Activated CD8-positive, alpha-beta memory T cell treated with anti-CD3 and anti-CD28 coated beads for 1 hour (primary cell): Measurements from ENCODE around the gene SLTM.
"Not testable (repeated sequence)": the region's sequence is repeated elsewhere in the genome, so short reads cannot be mapped to it uniquely, and the experiment has no call there.

ENCODE experiments used
- DNase-seq, 2 donors: peaks; one replicate each; pipeline ENCODE4 v3.0.0-alpha.2; 2020; ENCODE audit warnings: low read depth in 1 of 2; ENCODE audit errors: extremely low read depth in 1 of 2

Gene SLTM

GRCh38 chr15:58929891-58930416, 3.5 kb downstream of the SLTM start:
- no peak for DNase-seq

DNA sequence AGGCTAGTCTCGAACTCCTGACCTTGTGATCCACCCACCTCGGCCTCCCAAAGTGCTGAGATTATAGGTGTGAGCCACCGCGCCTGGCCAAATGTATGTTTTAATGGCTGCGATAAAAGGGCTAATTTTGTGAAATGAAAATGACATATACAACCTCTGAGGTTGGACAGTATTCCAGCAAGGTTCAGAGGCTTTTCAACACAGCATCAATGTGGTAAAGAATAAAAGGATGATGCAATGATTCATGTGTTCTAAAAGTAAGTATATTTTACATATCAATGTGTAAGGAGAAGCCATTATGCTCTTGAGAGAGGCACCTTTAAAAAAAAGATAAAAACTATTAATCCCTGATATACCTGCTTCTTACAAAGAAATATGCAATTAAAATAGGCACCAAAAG, 6.7 kb downstream of the SLTM start:
- no peak for DNase-seq

DNA sequence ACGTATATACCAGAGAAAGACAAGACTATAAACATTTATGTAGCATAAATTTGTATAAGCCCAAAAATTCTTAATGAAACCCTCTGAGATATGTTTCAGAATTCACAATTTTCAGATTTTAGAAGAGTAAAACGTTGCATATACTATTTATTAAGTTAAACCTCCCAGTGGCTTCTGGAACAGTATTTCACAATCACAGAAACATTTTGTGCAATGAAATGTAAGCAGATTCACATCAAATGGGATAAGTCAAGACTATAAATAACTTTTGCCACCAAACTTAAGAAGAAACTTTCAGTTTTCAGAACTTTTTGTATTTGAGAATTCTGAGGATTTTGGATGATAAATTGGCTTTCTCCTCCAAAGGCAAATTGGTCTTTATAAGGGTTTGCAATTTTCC, 9.2 kb downstream of the SLTM start:
- DNase-seq = no peak

DNA sequence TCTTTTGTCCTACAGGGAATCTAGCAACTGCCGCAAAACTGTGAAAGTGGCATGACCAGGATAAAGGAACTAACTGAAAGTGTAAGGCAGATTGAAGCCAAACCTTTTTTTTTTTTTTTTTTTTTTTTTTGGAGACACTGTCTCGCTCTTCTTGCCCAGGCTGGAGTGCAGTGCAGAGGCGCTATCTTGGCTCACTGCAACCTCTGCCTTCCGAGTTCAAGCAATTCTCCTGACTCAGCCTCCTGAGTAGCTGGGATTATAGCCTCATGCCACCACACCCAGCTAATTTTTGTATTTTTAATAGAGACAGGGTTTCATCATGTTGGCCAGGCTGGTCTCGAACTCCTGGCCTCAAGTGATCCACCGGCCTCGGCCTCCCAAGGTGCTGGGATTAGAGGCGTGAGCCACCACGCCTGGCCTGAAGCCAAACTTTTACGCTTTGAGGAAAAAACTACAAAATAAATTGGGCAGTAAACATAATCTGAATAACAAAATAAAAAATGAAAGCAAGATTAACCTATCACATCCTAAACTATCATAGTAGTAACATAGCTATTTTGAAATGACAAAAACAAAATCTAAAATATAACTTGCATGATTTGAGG, 9.7 kb downstream of the SLTM start:
- DNase-seq = no peak

DNA sequence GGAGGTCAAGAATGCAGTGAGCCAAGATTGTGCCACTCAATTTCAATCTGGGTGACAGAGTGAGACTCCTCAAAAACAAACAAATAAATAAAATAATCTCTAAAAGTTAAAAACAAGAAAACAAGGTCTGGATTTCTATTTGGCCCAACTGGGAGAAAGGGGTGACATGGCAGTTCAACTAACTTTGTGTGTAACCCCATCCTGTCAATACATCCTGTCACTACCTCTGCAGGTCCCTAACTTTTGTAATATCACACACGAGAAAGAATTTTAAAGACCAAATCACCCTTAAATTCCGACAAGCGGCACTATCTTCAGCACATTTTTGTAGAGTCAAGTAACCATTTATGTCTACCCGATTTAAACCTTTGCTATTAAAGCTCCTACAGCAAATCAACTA, 10.2 kb downstream of the SLTM start:
- DNase-seq = no peak

DNA sequence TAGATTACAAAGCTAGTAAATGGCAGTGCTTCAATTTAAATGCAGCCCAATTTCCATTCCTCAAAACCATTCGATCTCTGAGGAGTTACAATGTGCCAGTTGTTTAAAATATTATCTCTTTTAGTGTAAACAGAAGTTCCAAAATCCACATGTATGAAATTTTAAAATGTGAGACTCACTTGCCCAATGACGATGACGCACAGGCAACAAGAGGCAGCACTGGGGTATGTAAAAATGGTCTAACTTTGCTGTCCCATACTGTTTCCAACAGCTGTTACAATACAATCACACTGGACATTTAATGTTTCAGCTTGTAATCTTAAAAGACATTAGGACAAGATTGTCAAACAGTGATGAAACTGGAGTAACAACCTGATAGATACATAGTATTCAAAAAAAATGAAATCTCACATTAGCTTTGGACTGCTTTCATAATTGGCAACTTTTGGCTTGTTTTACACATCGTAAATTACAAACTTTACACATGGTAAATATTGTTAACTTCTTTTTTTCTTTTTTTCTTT, 12.2 kb downstream of the SLTM start:
- DNase-seq = no peak

DNA sequence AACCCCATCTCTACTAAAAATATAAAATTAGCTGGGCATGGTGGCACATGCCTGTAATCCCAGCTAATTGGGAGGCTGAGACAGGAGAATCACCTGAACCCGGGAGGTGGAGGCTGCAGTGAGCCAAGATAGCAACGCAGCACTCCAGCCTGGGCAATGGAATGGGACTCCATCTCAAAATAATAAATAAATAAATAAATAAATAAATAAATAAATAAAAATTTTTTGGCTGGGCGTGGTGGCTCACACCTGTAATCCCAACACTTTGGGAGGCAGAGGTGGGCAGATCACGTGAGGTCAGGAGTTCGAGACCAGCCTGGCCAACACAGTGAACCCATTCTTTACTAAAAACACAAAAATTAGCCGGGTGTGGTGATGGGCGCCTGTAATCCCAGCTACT, 13.0 kb downstream of the SLTM start:
- not testable (repeated sequence) for DNase-seq

DNA sequence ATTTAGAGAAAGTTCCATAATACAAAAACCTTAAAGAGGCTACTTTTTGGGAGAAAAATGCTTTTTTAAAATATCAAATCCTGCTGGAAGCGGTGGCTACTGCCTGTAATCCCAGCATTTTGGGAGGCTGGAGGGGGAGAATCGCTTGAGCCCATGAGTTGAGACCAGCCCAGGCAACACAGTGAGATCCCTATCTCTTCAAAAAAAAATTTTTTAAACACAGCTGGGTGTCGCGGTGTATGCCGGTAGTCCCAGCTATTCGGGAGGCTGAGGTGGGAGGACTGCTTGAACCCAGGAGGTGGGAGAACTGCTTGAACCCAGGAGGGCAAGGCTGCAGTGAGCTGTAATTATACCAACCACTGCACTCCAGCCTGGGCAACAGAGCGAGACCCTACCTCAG, 14.2 kb downstream of the SLTM start:
- no peak for DNase-seq

DNA sequence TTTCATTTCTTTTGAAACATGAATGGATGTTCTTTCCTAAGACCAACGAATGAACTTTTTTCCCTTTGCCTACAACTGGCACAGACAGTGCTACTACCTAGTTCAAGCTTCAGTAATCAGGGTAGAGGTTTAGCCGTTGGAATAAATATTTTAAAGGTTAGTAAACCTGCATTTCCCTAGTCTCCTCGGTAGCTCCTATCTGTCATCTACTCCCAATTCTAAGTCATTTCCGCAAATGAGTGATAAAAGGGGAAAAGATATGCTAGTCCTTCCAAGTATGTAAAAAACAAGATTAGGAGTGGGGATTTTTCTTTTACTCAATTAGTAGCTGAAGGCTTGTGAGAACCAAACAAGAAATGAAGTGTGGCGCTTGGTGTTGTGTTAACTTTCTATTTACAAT, 15.2 kb downstream of the SLTM start:
- DNase-seq = no peak

GRCh38 chr15:58917613-58918129, 15.8 kb downstream of the SLTM start:
- not testable (repeated sequence) for DNase-seq

GRCh38 chr15:58916962-58917361, 16.5 kb downstream of the SLTM start:
- no peak for DNase-seq

DNA sequence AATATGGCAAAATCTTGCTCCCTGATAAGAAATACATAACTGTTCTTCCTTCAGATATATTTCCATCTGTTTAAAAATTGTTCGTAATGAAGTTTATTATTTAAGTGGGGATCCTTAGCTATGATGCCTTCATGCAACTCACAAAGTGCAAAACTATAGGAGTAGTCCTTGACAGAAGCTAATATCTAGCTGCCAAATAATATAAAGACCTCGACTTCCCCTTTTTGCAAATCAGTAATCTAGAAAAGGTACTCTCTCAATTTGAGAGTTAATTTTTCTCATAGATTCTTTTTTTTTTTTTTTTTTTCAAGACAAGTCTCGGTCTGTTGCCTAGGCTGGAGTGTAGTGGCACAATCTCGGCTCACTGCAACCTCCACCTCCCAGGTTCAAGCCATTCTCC, 23.0 kb downstream of the SLTM start:
- DNase-seq = no peak

DNA sequence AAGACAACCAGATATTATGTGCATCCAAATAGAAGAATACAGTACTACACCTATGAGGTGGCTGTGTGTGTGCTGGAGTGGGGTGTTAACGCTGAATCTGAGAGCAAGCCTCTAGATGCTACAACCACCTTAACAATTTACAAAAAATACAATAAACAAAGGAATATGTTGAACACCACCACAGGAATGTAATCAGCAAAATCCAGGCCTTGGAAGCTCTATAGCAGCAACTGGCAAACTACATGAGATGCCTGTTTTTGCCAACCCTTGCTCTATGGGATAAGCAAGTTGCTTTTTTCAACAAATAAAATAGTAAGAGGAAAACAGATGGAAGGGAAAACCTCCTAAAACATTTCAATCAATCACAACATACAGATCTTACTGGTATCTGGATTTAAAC, 23.9 kb downstream of the SLTM start:
- no peak for DNase-seq

GRCh38 chr15:58908550-58909309, 24.7 kb downstream of the SLTM start:
- no peak for DNase-seq

GRCh38 chr15:58900631-58901030, 32.8 kb downstream of the SLTM start:
- DNase-seq = no peak

DNA sequence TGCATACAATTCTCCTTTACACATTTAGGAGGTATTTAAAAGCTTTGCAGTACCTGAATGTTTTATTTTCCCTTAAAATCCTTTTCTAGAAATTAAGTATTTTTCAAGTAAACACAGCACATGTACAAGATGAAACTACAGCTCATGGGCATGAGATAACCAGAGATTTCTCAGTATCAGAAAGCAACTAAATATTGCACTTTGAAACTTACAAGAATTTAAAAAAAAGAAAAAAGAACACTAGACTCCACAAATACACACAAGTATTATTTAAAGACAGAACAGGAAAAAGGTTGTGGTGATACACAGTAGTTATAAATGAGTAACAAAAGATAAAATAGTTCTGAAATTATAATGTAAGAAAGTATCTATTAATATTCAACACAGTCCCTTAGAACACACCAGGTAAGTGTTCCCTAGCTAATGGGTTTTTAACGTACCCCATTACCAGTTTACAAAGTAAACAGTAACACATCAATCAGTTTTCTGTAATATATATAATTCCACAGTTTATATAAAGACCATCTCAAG, 35.3 kb downstream of the SLTM start:
- DNase-seq = no peak

DNA sequence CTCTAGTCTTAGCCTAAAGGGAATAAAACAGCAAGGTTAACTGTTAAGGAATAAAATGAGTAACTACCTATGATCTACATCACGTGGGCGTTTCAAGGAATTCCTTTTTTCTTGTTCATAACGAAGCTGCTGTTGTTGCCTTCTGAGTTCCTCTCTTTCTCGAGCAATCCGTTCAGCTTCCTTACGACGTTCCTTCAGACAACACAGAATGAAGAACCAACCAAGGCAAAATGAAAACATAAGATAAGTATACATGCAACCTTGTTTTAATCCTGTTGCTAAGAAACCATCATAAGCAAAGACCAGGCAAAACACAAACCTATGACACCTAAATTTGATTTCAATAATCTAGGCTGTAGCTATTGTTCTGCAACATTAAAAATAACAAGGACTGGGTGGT, 44.1 kb downstream of the SLTM start:
- no peak for DNase-seq

GRCh38 chr15:58886921-58887320, 46.6 kb downstream of the SLTM start:
- no peak for DNase-seq

- not testable (repeated sequence) for DNase-seq
These were observed 49.6 kb downstream of the SLTM start for GRCh38 chr15:58883926-58884325.

GRCh38 chr15:58882243-58882642, 51.2 kb downstream of the SLTM start:
- no peak for DNase-seq

DNA sequence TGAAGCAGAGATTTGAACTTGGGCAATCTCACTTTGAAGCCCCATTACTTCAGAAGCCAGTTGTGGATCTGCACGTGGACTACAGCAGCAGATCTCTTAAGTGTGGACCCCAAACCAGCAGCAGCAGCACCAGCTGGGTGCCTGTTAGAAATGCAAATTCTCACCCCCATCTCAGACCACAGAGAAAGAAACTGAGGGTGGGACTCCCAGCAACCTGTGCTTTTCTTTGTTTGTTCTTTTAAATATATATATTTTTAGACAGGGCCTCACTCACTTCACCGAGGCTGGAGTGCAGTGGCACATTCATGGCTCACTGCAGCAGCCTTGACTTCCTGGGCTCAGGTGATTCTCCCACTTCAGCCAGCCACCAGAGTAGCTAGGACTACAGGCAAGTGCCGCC, 53.2 kb downstream of the SLTM start:
- no peak for DNase-seq
